Testis (tissue), 3 donors: ENCODE data around the gene ATOSB. TPM values are rescaled to one million over a fixed set of nuclear protein-coding genes. Genes with fewer than 3 reads are reported as not detected.
A peak's percentile ranks its signal among the peaks of the same experiment; 100 is the strongest.

Experiments used
- DNase-seq: peaks from one replicate; pipeline ENCODE4 v3.0.0-alpha.2; 2019
- H3K27ac ChIP-seq, 2 donors: fragments of 200-600 bp; sonication (generic); one replicate each; pipeline ENCODE4 v1.5.1; 2019
- H3K27me3 ChIP-seq: fragments of 200-600 bp; sonication (generic); one replicate; pipeline ENCODE4 v1.5.1; 2019
- H3K36me3 ChIP-seq: fragments of 200-600 bp; sonication (generic); one replicate; pipeline ENCODE4 v1.5.1; 2017; ENCODE audit warnings: low read depth; ENCODE audit errors: missing control alignments
- H3K4me1 ChIP-seq: fragments of 200-600 bp; sonication (generic); one replicate; pipeline ENCODE4 v1.5.1; 2019
- H3K4me3 ChIP-seq, 2 donors: fragments of 200-600 bp; sonication (generic); one replicate each; pipeline ENCODE4 v1.5.1; 2017 to 2019
- H3K9me3 ChIP-seq: fragments of 200-600 bp; sonication (generic); one replicate; pipeline ENCODE4 v1.5.1; 2017
- CTCF ChIP-seq, 3 experiments: fragments of 450-650 bp in 2 of 3; fragments of 200-600 bp in 1 of 3; sonication (generic) in 1 of 3; IDR thresholded peaks; one replicate each; pipeline ENCODE4 v1.5.1; 2016 to 2019; ENCODE audit warnings: antibody characterized with exemption in 3 of 3, mild to moderate bottlenecking in 2 of 3, moderate library complexity in 1 of 3
- POLR2A ChIP-seq: fragments of 450-650 bp; IDR thresholded peaks from one replicate; pipeline ENCODE4 v1.6.1; 2017; ENCODE audit warnings: antibody characterized with exemption, mild to moderate bottlenecking, moderate library complexity
- WGBS, 2 donors: methylation state at CpG; one replicate each; pipeline ENCODE4 v1.1.5; 2018; 5-methylcytosine and 5-hydroxymethylcytosine counted together
- intact Hi-C: fragments of 100-400 bp; cut with DNase I; formaldehyde crosslinking; loops from one replicate; pipeline ENCODE4 v1.15.1; 2023; ENCODE audit warnings: low total_unique reads
- polyA plus RNA-seq: library from polyadenylated mRNA; stranded (reverse); fragments of 350-450 nt; fragmentation: Illumina TruSeq; extraction: RNeasy Lipid Tissue Mini Kit (QIAGEN cat#74804); gene quantifications from one replicate; pipeline ENCODE4 v1.2.3, GENCODE V29; 2014; ENCODE audit warnings: low read depth, low replicate concordance; ENCODE audit not compliant: insufficient read depth
- total RNA-seq, 2 donors: library from RNA; depleted of rRNA; stranded (reverse); fragments of >200 nt; gene quantifications; one replicate each; pipeline ENCODE4 v1.2.3, GENCODE V29; 2016

ATOSB gene
- total and polyA plus RNA-seq, 3 donors from 2014 or later: 15.9 to 19.6 (median 16.0) TPM

- no peaks in the 10 kb centered on the region for H3K9me3 ChIP-seq
- no peaks in the 10 kb centered on the region for H3K27me3 ChIP-seq
- H3K27ac ChIP-seq: no peak overlapping the region
- TF ChIP-seq POLR2A (no peak), CTCF (IDR thresholded peaks at IDR 0.05) (no peak)
- WGBS, 2 donors: 95 to 97% methylated on average over 4 of the region's 4 CpGs
- H3K4me3 ChIP-seq: no peak overlapping the region
- no peak for DNase-seq
- H3K36me3 ChIP-seq: no peaks in the 10 kb centered on the region
- intact Hi-C loops: no loop called here
- H3K4me1 ChIP-seq: peaks cover 10% of the 10 kb centered on the region
These were observed 38.8 kb downstream of the ATOSB start for GRCh38 chr9:35076848-35077247.

GRCh38 chr9:35075358-35075757 is 40.3 kb downstream of the ATOSB start:
- intact Hi-C loops: no loop called here
- no peak overlapping the region for H3K4me3 ChIP-seq
- H3K9me3 ChIP-seq: no peaks in the 10 kb centered on the region
- no peaks in the 10 kb centered on the region for H3K27me3 ChIP-seq
- H3K4me1 ChIP-seq: peaks cover 15% of the 10 kb centered on the region
- 86 to 96% methylated on average over 1 to 4 of the region's 4 CpGs for WGBS, 2 donors
- no peak for TF ChIP-seq CTCF (IDR thresholded peaks at IDR 0.05)
- TF ChIP-seq POLR2A: no peak
- no peaks in the 10 kb centered on the region for H3K36me3 ChIP-seq
- H3K27ac ChIP-seq: no peak overlapping the region
- no peak for DNase-seq

- WGBS, 2 donors: 95% methylated on average over 7 to 8 of the region's 8 CpGs
- Histone ChIP-seq H3K9me3 (no peaks in the 10 kb centered on the region), H3K27ac (no peak overlapping the region), H3K4me1 (peaks cover 21% of the 10 kb centered on the region), H3K27me3 (no peaks in the 10 kb centered on the region), H3K36me3 (no peaks in the 10 kb centered on the region), H3K4me3 (no peak overlapping the region)
- TF ChIP-seq CTCF (IDR thresholded peaks at IDR 0.05): no peak
- no peak for TF ChIP-seq POLR2A
- intact Hi-C loops: no loop called here
- DNase-seq: no peak
These were observed 40.9 kb downstream of the ATOSB start for GRCh38 chr9:35074791-35075190.

GRCh38 chr9:35074141-35074540 is 41.5 kb downstream of the ATOSB start:
- no peaks in the 10 kb centered on the region for H3K9me3 ChIP-seq
- intact Hi-C loops: no loop called here
- H3K4me3 ChIP-seq: no peak overlapping the region
- peaks cover 25% of the 10 kb centered on the region for H3K4me1 ChIP-seq
- 92 to 95% methylated on average over 6 of the region's 6 CpGs for WGBS, 2 donors
- no peak for DNase-seq
- no peaks in the 10 kb centered on the region for H3K27me3 ChIP-seq
- TF ChIP-seq POLR2A (no peak), CTCF (IDR thresholded peaks at IDR 0.05) (no peak)
- H3K36me3 ChIP-seq: no peaks in the 10 kb centered on the region
- no peak overlapping the region for H3K27ac ChIP-seq

GRCh38 chr9:35073279-35073612 is 42.4 kb downstream of the ATOSB start:
- H3K27ac ChIP-seq: peak overlapping the region; percentile 63 to 99
- no peak for DNase-seq
- H3K9me3 ChIP-seq: no peaks in the 10 kb centered on the region
- TF ChIP-seq CTCF (IDR thresholded peaks at IDR 0.05): no peak
- TF ChIP-seq POLR2A: no peak
- peak overlapping the region in 1 of 2 donors; percentile 98 for H3K4me3 ChIP-seq
- 66 to 96% methylated on average over 2 of the region's 2 CpGs for WGBS, 2 donors
- no peaks in the 10 kb centered on the region for H3K27me3 ChIP-seq
- peaks cover 29% of the 10 kb centered on the region for H3K4me1 ChIP-seq
- intact Hi-C loops: no loop called here
- no peaks in the 10 kb centered on the region for H3K36me3 ChIP-seq
